ENCODE data around the gene TM9SF2. TPM values are rescaled to one million over a fixed set of nuclear protein-coding genes. Genes with fewer than 3 reads are reported as not detected.

Gene TM9SF2
- total RNA-seq, 2 experiments from 2014 or later, result 48.0 to 48.1 TPM

DNA sequence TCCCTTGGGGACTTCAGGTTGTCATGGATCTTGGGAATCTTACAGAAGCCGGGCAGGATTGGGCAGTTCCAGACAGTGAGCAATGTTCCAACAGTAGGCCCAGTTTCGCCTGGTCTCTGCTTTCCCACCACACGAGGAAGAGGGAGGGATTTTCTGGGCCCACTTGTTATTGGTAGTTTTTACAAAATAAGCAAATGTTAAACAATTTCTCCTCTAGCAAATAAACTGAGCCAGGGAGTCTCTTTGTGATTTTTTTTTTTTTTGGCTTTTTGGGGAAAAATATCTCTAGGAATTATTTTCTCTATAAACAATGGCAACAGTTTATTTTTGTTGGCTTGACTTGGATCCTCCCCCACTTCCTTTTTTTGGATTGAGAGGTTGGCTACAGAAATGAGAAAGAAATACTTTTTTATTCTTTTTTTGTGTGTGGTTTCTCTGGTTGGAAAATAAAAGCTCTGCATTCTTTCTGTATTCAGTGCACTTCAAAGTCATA lies 89.3 kb downstream of the TM9SF2 start:
- CTCF ChIA-PET, result no interaction called here
- DNase-seq, result no peak

DNA sequence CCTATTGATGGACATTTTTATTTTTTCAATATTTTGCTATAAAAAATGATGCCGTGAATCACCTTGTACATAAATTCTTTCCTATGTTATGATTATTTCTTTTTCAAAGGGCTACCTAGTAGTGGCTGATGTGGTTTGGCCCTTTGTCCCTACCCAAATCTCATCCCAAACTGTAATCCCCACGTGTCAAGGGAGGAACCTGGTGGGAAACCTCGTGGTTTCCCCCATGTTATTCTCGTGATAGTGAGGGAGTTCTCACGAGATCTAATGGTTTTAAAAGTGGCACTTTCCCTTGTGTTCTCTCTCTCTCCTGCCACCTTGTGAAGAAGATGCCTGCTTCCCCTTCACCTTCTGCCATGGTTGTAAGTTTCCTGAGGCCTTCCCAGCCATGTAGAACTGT lies 94.9 kb downstream of the TM9SF2 start:
- ChIA-PET CTCF (no interaction called here), POLR2A (no interaction called here)
- H3K27me3 Mint-ChIP-seq, result no peaks in the 10 kb centered on the region
- H3K4me1 Mint-ChIP-seq (ENCODE audit: low read depth), result peaks cover 10% of the 10 kb centered on the region
- H3K4me3 Mint-ChIP-seq, result no peak overlapping the region
- H3K9me3 Mint-ChIP-seq, result no peaks in the 10 kb centered on the region
- intact Hi-C loops (cut with micrococcal nuclease), result no loop called here
- TF ChIP-seq, protein P1, sequence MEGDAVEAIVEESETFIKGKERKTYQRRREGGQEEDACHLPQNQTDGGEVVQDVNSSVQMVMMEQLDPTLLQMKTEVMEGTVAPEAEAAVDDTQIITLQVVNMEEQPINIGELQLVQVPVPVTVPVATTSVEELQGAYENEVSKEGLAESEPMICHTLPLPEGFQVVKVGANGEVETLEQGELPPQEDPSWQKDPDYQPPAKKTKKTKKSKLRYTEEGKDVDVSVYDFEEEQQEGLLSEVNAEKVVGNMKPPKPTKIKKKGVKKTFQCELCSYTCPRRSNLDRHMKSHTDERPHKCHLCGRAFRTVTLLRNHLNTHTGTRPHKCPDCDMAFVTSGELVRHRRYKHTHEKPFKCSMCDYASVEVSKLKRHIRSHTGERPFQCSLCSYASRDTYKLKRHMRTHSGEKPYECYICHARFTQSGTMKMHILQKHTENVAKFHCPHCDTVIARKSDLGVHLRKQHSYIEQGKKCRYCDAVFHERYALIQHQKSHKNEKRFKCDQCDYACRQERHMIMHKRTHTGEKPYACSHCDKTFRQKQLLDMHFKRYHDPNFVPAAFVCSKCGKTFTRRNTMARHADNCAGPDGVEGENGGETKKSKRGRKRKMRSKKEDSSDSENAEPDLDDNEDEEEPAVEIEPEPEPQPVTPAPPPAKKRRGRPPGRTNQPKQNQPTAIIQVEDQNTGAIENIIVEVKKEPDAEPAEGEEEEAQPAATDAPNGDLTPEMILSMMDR (IDR thresholded peaks at IDR 0.05), result no peak
- no peak overlapping the region for H3K27ac Mint-ChIP-seq
- DNase-seq (no peak), ATAC-seq (no peak)
- no peaks in the 10 kb centered on the region for H3K36me3 Mint-ChIP-seq (ENCODE audit: low read depth)

More for the DNA sequence above, 89.3 kb downstream of the TM9SF2 start:
- intact Hi-C loops (cut with micrococcal nuclease), result no loop called here
- Mint-ChIP-seq H3K4me3 (no peak overlapping the region), H3K36me3 (ENCODE audit: low read depth) (no peaks in the 10 kb centered on the region), H3K9me3 (no peaks in the 10 kb centered on the region), H3K4me1 (ENCODE audit: low read depth) (peaks cover 3% of the 10 kb centered on the region), H3K27me3 (no peaks in the 10 kb centered on the region), H3K27ac (no peak overlapping the region)
- POLR2A ChIA-PET, result no interaction called here
- TF ChIP-seq, protein P1 (IDR thresholded peaks at IDR 0.05), result no peak
- ATAC-seq, result no peak

DNA sequence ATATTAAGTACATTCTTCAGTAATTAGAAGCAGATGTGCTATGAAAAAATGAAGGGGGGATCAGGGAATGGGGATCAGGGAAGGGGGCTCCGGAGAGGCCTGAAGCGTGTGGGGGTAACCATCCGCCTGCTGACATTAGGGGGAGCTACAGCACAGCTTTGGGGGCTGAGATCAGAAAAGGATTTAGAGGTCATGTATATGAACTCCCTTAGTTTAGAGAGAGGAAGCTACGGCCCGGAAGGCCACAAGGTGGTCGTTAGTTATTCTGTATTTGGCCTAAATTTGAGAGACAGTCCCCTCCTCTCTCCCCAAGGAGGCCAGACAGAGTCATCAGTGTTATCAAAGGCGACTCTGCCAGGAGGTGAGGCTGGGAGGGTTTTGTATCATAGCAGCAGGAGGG lies 99.0 kb downstream of the TM9SF2 start:
- H3K9me3 Mint-ChIP-seq, result no peaks in the 10 kb centered on the region
- peak; percentile 75 for ATAC-seq
- peaks cover 19% of the 10 kb centered on the region for H3K4me1 Mint-ChIP-seq (ENCODE audit: low read depth)
- H3K4me3 Mint-ChIP-seq, result no peak overlapping the region
- TF ChIP-seq, protein P1 (IDR thresholded peaks at IDR 0.05), result peak; percentile 53
- ChIA-PET CTCF (interaction anchor here (0.7 to 1.8 kb wide), 6 partner anchors 10 to 165 kb away, joined by 3 to 5 read pairs (median 3); no protein-coding TSS in a partner anchor), POLR2A (interaction anchor here (0.6 to 1.2 kb wide), 2 partner anchors 12 to 274 kb away, joined by 3 read pairs; no protein-coding TSS in a partner anchor)
- H3K27me3 Mint-ChIP-seq, result no peaks in the 10 kb centered on the region
- DNase-seq, result peak; percentile 44
- no peak overlapping the region for H3K27ac Mint-ChIP-seq
- intact Hi-C loops (cut with micrococcal nuclease), result no loop called here
- no peaks in the 10 kb centered on the region for H3K36me3 Mint-ChIP-seq (ENCODE audit: low read depth)

DNA sequence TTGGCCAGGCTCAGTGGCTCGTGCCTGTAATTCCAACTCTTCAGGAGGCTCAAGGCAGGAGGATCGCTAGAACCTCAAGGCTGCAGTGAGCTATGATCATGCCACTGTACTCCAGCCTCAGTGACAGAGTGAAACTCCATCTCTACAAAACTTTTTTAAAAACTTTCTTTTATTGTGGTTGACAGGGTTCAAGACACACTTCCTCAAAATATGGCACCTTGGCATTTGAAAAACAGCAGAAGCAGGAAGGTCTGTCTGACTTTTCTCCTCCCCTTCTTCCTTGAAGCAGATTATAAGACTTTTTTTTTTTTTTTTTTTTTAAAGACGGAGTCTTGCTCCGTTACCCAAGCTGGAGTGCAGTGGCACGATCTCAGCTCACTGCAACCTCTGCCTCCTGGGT lies 100.3 kb downstream of the TM9SF2 start:
- Mint-ChIP-seq H3K36me3 (ENCODE audit: low read depth) (no peaks in the 10 kb centered on the region), H3K27me3 (no peaks in the 10 kb centered on the region), H3K9me3 (no peaks in the 10 kb centered on the region), H3K4me3 (no peak overlapping the region), H3K27ac (no peak overlapping the region), H3K4me1 (ENCODE audit: low read depth) (peaks cover 28% of the 10 kb centered on the region)
- CTCF ChIA-PET, result interaction anchor here (1.4 to 1.8 kb wide), 3 partner anchors 9 to 166 kb away, joined by 3 to 5 read pairs (median 3); no protein-coding TSS in a partner anchor
- DNase-seq, result no peak
- POLR2A ChIA-PET, result no interaction called here
- TF ChIP-seq, protein P1 (IDR thresholded peaks at IDR 0.05), result no peak
- intact Hi-C loops (cut with micrococcal nuclease), result no loop called here
- ATAC-seq, result no peak

DNA sequence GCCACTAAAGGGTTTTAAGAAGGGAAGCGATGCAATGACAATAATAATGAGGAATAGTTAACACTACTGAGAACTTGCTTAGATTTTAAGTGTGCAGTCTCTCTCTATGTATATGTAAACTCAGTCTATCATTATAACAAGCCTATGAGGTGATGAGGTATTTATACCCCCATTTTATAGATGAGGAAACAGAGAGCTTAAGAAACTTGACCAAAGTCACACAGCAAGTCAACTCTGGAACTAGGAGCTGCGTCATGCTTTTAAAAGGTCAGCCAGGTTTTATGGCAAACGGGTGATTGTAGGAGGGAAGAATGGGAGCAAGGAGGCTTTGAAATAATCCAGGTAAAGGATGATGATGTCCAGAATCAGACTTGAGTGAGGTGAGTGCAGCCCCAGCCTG lies 103.4 kb downstream of the TM9SF2 start:
- no peak for DNase-seq
- no peaks in the 10 kb centered on the region for H3K9me3 Mint-ChIP-seq
- no peak overlapping the region for H3K4me3 Mint-ChIP-seq
- no peak overlapping the region for H3K27ac Mint-ChIP-seq
- peaks cover 40% of the 10 kb centered on the region for H3K4me1 Mint-ChIP-seq (ENCODE audit: low read depth)
- H3K36me3 Mint-ChIP-seq (ENCODE audit: low read depth), result peaks cover 2% of the 10 kb centered on the region
- H3K27me3 Mint-ChIP-seq, result no peaks in the 10 kb centered on the region
- no peak for ATAC-seq
- intact Hi-C loops (cut with micrococcal nuclease), result no loop called here
- ChIA-PET POLR2A (no interaction called here), CTCF (interaction anchor here (0.7 to 2.9 kb wide), 2 partner anchors 52 to 296 kb away, joined by 3 to 16 read pairs; no protein-coding TSS in a partner anchor)
- TF ChIP-seq, protein P1 (IDR thresholded peaks at IDR 0.05), result no peak

Measured in activated CD8-positive, alpha-beta T cell treated with anti-CD3 and anti-CD28 coated beads for 36 hours (primary cell).